ENCODE results near the gene TICAM1. TPM values are rescaled to one million over a fixed set of nuclear protein-coding genes. Genes with fewer than 3 reads are reported as not detected.

Gene TICAM1
- total and polyA plus RNA-seq, 10 of the 15 experiments (the other 5 are each of a cell fraction or from before 2014, with no cell fraction given), result 0.31 to 31.1 (median 5.3) TPM

GRCh38 chr19:4774136-4774535 lies 57.4 kb downstream of the TICAM1 start:
- Histone ChIP-seq H3K9me3 (replicated peaks; ENCODE audit: control insufficient read depth, insufficient read depth, low read length) (no peaks in the 10 kb centered on the region; the same call in 2 of the 3 replicates), H3K36me3 (ENCODE audit: control insufficient read depth in 2 of 2, insufficient read depth in 2 of 2, low read length in 1 of 2) (no peaks in the 10 kb centered on the region), H3K9ac (ENCODE audit: control insufficient read depth, insufficient read depth, low read length) (no peak overlapping the region), H3K79me2 (ENCODE audit: control insufficient read depth, insufficient read depth, low read length) (no peaks in the 10 kb centered on the region), H3K4me2 (ENCODE audit: control insufficient read depth, insufficient read depth) (no peak overlapping the region), H4K20me1 (ENCODE audit: control insufficient read depth, insufficient read depth) (no peaks in the 10 kb centered on the region), H3K4me3 (no peak overlapping the region), H3K27me3 (replicated peaks in 1 of 2; ENCODE audit: control insufficient read depth in 2 of 2, insufficient read depth in 2 of 2, low read length in 1 of 2) (no peaks in the 10 kb centered on the region; a peak in 1 of 4 replicates), H3K27ac (ENCODE audit: control insufficient read depth, insufficient read depth) (no peak overlapping the region), H2AFZ (ENCODE audit: control insufficient read depth, low read depth, low read length) (no peak overlapping the region), H3K4me1 (ENCODE audit: control insufficient read depth, insufficient read depth, low read length) (no peaks in the 10 kb centered on the region)
- DNase-seq (ENCODE audit: low read depth, low spot score), result no peak
- RAD21 ChIA-PET (ENCODE audit: unreplicated experiment), result interaction anchor here (0.9 to 2.4 kb wide), 5 partner anchors 13 to 49 kb away, joined by 3 to 12 read pairs (median 5); partner anchors contain the start of gene FEM1A
- intact Hi-C loops (cut with micrococcal nuclease; ENCODE audit: unreplicated experiment) (loop anchor here (5.0 kb wide), 1 partner anchor 42 kb away; no protein-coding TSS in a partner anchor), in situ Hi-C loops (cut with MboI) (no loop called here)
- CTCF ChIA-PET, result interaction anchor here (1.1 to 2.8 kb wide), 3 partner anchors 17 to 42 kb away, joined by 3 to 17 read pairs (median 4); partner anchors contain the start of gene FEM1A
- BruUV-seq (replicated peaks), result no TSS peak
- FAIRE-seq, result no peak
- TF ChIP-seq TCF7 (IDR thresholded peaks at IDR 0.05; ENCODE audit: borderline replicate concordance) (no peak), EED (IDR thresholded peaks at IDR 0.05; ENCODE audit: low read depth) (no peak), NRF1 (conservative IDR thresholded peaks at IDR 0.05; ENCODE audit: low read depth, low read length) (no peak), CHD2 (IDR thresholded peaks at IDR 0.05; ENCODE audit: borderline replicate concordance, low read depth, low read length) (no peak), POLR2AphosphoS5 (IDR thresholded peaks at IDR 0.05; ENCODE audit: low read length) (no peak), NFIC (IDR thresholded peaks at IDR 0.05; ENCODE audit: low read depth, low read length) (no peak), TAF1 (IDR thresholded peaks at IDR 0.05; ENCODE audit: borderline replicate concordance, low read depth, low read length) (no peak), NBN (IDR thresholded peaks at IDR 0.05) (no peak), SIN3A (IDR thresholded peaks at IDR 0.05; ENCODE audit: low read depth, low read length) (no peak), ZNF217 (IDR thresholded peaks at IDR 0.05) (no peak), IRF5 (IDR thresholded peaks at IDR 0.05; ENCODE audit: borderline replicate concordance) (no peak)
- TF ChIP-seq, protein P1, sequence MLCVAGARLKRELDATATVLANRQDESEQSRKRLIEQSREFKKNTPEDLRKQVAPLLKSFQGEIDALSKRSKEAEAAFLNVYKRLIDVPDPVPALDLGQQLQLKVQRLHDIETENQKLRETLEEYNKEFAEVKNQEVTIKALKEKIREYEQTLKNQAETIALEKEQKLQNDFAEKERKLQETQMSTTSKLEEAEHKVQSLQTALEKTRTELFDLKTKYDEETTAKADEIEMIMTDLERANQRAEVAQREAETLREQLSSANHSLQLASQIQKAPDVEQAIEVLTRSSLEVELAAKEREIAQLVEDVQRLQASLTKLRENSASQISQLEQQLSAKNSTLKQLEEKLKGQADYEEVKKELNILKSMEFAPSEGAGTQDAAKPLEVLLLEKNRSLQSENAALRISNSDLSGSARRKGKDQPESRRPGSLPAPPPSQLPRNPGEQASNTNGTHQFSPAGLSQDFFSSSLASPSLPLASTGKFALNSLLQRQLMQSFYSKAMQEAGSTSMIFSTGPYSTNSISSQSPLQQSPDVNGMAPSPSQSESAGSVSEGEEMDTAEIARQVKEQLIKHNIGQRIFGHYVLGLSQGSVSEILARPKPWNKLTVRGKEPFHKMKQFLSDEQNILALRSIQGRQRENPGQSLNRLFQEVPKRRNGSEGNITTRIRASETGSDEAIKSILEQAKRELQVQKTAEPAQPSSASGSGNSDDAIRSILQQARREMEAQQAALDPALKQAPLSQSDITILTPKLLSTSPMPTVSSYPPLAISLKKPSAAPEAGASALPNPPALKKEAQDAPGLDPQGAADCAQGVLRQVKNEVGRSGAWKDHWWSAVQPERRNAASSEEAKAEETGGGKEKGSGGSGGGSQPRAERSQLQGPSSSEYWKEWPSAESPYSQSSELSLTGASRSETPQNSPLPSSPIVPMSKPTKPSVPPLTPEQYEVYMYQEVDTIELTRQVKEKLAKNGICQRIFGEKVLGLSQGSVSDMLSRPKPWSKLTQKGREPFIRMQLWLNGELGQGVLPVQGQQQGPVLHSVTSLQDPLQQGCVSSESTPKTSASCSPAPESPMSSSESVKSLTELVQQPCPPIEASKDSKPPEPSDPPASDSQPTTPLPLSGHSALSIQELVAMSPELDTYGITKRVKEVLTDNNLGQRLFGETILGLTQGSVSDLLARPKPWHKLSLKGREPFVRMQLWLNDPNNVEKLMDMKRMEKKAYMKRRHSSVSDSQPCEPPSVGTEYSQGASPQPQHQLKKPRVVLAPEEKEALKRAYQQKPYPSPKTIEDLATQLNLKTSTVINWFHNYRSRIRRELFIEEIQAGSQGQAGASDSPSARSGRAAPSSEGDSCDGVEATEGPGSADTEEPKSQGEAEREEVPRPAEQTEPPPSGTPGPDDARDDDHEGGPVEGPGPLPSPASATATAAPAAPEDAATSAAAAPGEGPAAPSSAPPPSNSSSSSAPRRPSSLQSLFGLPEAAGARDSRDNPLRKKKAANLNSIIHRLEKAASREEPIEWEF (IDR thresholded peaks at IDR 0.05; ENCODE audit: insufficient replicate concordance, low read depth, low read length), result no peak
- 15% methylated on average over 3 of the region's 3 CpGs for WGBS (ENCODE audit: insufficient coverage, insufficient replicate concordance, low lambda C conversion rate, missing lambda C conversion rate)
- peak; percentile 60 for ATAC-seq
- SMC1A ChIA-PET (ENCODE audit: uncharacterized antibody, unreplicated experiment), result interaction anchor here (0.7 to 1.2 kb wide), 3 partner anchors 14 to 45 kb away, joined by 3 to 10 read pairs (median 3); partner anchors contain the start of gene FEM1A
- POLR2A ChIA-PET, result interaction anchor here (0.6 kb wide), 2 partner anchors 15 kb away, joined by 3 read pairs; no protein-coding TSS in a partner anchor
